Fibroblast of mammary gland (primary cell): ENCODE results near the gene FAHD2A.

ENCODE experiments used
- DNase-seq: peaks from one replicate; pipeline ENCODE4 v3.0.0-alpha.2; 2010; ENCODE audit warnings: low read depth
- H3K4me3 ChIP-seq: 2 replicates; pipeline ENCODE4 v1.5.1; 2011; ENCODE audit warnings: low read depth, mild to moderate bottlenecking, low read length, moderate library complexity; ENCODE audit not compliant: control insufficient read depth
- CTCF ChIP-seq: conservative IDR thresholded peaks from 2 replicates; pipeline ENCODE4 v1.5.1; 2011; ENCODE audit warnings: low read depth, low read length, inconsistent platforms; ENCODE audit not compliant: control insufficient read depth, insufficient read depth

FAHD2A gene

GRCh38 chr2:95356821-95357700 lies 45.4 kb upstream of the FAHD2A start:
- TF ChIP-seq CTCF, result no peak
- no peak overlapping the region for H3K4me3 ChIP-seq
- no peak for DNase-seq

GRCh38 chr2:95357717-95358280 lies 44.7 kb upstream of the FAHD2A start:
- no peak for DNase-seq
- no peak overlapping the region for H3K4me3 ChIP-seq
- no peak for TF ChIP-seq CTCF

GRCh38 chr2:95359031-95359430 lies 43.5 kb upstream of the FAHD2A start:
- no peak for TF ChIP-seq CTCF
- H3K4me3 ChIP-seq, result no peak overlapping the region
- peak; percentile 65 for DNase-seq

DNA sequence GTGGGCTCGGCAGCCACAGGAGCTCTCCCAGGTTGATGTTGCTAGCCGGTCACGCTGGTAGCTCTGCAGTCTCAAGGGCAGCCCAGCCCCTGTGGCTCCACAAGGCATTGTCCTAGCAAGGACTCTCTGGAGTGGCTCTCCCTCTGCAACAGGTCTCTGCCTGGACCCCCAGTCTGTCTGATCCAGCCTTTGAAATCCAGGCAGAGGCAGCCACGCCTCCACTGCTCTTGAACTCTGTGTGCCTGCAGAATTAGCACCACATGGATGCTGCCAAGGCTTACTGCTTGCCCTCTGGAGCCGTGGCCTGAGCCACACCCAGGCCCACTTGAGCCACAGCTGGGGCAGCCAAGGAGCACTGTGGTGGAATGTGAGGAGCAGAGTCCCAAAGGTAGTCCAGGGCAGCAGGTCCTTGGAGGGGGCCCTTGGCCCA lies 43.0 kb upstream of the FAHD2A start:
- no peak for TF ChIP-seq CTCF
- no peak for DNase-seq
- H3K4me3 ChIP-seq, result no peak overlapping the region

DNA sequence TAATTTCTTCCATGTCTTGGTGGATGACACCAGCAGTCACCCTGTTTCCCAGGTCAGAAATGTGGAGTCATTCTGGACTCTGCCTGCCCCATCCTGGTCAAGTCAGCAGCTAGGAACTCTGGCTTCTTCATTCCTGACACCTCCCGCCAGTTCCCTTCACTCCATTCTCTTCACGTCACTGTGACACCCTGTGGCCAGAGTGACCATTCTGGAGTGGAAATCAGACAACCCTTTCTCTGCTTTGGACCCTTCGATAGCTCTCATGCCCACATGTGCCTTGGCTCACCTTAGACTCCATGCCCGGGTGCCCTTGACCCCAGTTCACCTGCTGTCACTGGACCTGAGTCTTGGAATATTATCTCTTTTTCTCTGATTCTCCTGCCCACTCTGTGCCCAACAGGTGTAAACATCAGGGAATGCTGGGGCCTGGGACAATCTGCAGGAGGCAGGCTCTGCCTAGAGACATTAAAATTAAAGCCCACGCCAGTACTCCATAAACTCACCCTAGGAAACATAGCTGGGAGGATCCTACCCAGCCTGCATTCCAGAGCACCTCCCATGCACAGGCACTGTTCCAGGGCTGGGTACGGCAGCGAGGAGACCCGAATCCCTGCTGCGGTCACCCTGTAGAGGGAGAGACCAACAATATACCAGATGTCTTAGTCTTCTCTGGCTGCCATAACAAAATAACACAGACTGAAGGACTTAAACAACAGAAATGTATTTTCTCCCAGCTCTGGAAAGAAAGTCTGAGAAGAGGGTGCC lies 41.1 kb upstream of the FAHD2A start:
- DNase-seq, result no peak
- no peak for TF ChIP-seq CTCF
- no peak overlapping the region for H3K4me3 ChIP-seq

DNA sequence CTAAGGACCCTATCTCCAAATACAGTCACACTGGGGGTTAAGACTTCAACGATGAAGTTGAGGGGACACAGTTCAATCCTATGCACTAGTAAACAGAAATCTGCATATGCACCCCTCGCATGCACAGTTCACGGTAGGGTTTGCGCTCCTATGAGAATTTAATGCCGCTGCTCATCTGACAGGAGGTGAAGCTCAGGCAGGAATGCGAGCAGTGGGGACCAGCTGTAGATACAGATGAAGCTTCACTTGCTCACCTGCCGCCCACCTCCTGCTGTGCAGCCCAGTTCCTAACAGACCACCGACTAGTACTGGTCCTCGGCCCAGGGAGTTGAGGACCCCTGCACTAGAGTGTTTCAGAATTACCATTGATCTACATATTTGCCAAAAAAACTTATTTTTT lies 40.0 kb upstream of the FAHD2A start:
- TF ChIP-seq CTCF, result no peak
- DNase-seq, result no peak
- no peak overlapping the region for H3K4me3 ChIP-seq
